Pancreas (tissue), 10 donors: ENCODE measurements around the gene PET100. TPM values are rescaled to one million over a fixed set of nuclear protein-coding genes. Genes with fewer than 3 reads are reported as not detected.

Source experiments
- ATAC-seq, 4 donors: fragments of 200-7000 bp; cut with Tn5 transposase; one replicate each; pipeline versions ENCODE4 v1.8.0 to v1.9.1; 2020; ENCODE audit warnings: mild to moderate bottlenecking in 4 of 4, moderate library complexity in 4 of 4
- DNase-seq, 6 donors: peaks; one replicate each; pipeline ENCODE4 v3.0.0-alpha.2; 2020
- FAIRE-seq: peaks from 2 replicates; lab custom pipeline; 2012; peaks lifted over from hg19 to GRCh38; lab: Jason Lieb, UNC
- H3K27ac ChIP-seq, 4 donors: fragments of 200-600 bp; sonication (generic); 1 replicate in 3 of 4; 2 replicates in 1 of 4; pipeline versions ENCODE4 v1.5.0 to v1.8.0; 2020
- H3K27me3 ChIP-seq, 4 donors: fragments of 200-600 bp; one replicate each; pipeline ENCODE4 v1.8.0; 2021
- H3K36me3 ChIP-seq, 3 donors: fragments of 200-600 bp; sonication (generic) in 1 of 3; one replicate each; pipeline versions ENCODE4 v1.5.0 to v1.8.0; 2020 to 2021
- H3K4me1 ChIP-seq, 3 donors: fragments of 200-600 bp; one replicate each; pipeline ENCODE4 v1.8.0; 2021
- H3K4me3 ChIP-seq, 4 donors: fragments of 200-600 bp; sonication (generic) in 2 of 4; one replicate each; pipeline versions ENCODE4 v1.5.0 to v1.8.0; 2020 to 2021
- H3K9me3 ChIP-seq, 4 donors: fragments of 200-600 bp; one replicate each; pipeline ENCODE4 v1.8.0; 2021
- CTCF ChIP-seq, 4 donors: fragments of 200-600 bp; sonication (generic) in 3 of 4; IDR thresholded peaks; one replicate each; pipeline versions ENCODE4 v1.5.0 to v1.8.0; 2021; ENCODE audit warnings: antibody characterized with exemption in 4 of 4
- WGBS, 2 donors: extraction: QIAGEN DNeasy Blood & Tissue Kit; methylation state at CpG; one replicate each; pipeline ENCODE4 v1.1.7; 2013; 5-methylcytosine and 5-hydroxymethylcytosine counted together
- intact Hi-C, 3 donors: fragments of 100-400 bp; cut with DNase I; formaldehyde crosslinking; loops; one replicate each; pipeline versions ENCODE4 v1.11.1 to v1.14.2; 2022
- polyA plus RNA-seq, 2 donors: library from polyadenylated mRNA; stranded (reverse); fragments of 200-250 nt; gene quantifications; one replicate each; pipeline ENCODE4 v1.2.3, GENCODE V29; 2013
- total RNA-seq, 6 donors: library from RNA; stranded (reverse); fragmentation: NEBNext Ultra II Directional in 4 of 6; extraction: Animal tissue kit (Norgen Biotek cat#: 25700) in 4 of 6; gene quantifications; one replicate each; pipeline versions ENCODE4 v1.2.1 to v1.2.4, GENCODE V29; 2021 to 2023
- donor health status: healthy with polysubstance abuse.
- donor health status: DM: no; HTN: no; CAD: no; lungs with moderate emphysema.
- donor health status: DM: no; HTN: no; CAD: no.
- donor health status: control.
- donor health status: control.
- donor health status: Bipolar disorder and iron deficiency.
- donor health status: DM: yes; HTN: yes; CAD: no.
- donor health status: DM: no; HTN: no; CAD: no.
- donor health status: DM: no; HTN: no; CAD: no.
- donor health status: DM: yes; HTN: yes; CAD: no.

The PET100 gene
- total and polyA plus RNA-seq, 8 donors, result 31.6 to 95.6 (median 50.8) TPM

GRCh38 chr19:7600721-7601120 is 28.9 kb upstream of the PET100 start:
- no peaks in the 10 kb centered on the region for H3K36me3 ChIP-seq
- no peaks in the 10 kb centered on the region for H3K9me3 ChIP-seq
- TF ChIP-seq CTCF (IDR thresholded peaks at IDR 0.05), result no peak
- no peak overlapping the region for H3K27ac ChIP-seq
- intact Hi-C loops, result no loop called here
- no peak overlapping the region for H3K4me3 ChIP-seq
- FAIRE-seq (no peak), ATAC-seq (no peak), DNase-seq (no peak)
- H3K4me1 ChIP-seq, result peaks cover 5 to 13% (median 5%) of the 10 kb centered on the region in 3 donors
- H3K27me3 ChIP-seq, result no peaks in the 10 kb centered on the region

GRCh38 chr19:7602240-7602934 is 27.2 kb upstream of the PET100 start:
- peak overlapping the region in 1 of 4 donors; percentile 38 for H3K27ac ChIP-seq
- intact Hi-C loops, result no loop called here
- FAIRE-seq (no peak), ATAC-seq (peak; percentile 39 to 83 (median 62)), DNase-seq (peak in 5 of 6 donors; percentile 42 to 69 (median 67))
- H3K27me3 ChIP-seq, result no peaks in the 10 kb centered on the region
- peaks cover 3 to 11% (median 5%) of the 10 kb centered on the region in 3 donors for H3K4me1 ChIP-seq
- no peak overlapping the region for H3K4me3 ChIP-seq
- TF ChIP-seq CTCF (IDR thresholded peaks at IDR 0.05), result no peak
- H3K9me3 ChIP-seq, result no peaks in the 10 kb centered on the region
- peaks cover 0 to 5% (median 0%) of the 10 kb centered on the region in 3 donors for H3K36me3 ChIP-seq
- 25 to 33% methylated on average over 15 of the region's 15 CpGs for WGBS, 2 donors

- Histone ChIP-seq H3K36me3 (peaks cover 0 to 6% (median 0%) of the 10 kb centered on the region in 3 donors), H3K27me3 (no peaks in the 10 kb centered on the region), H3K4me1 (peaks cover 0 to 8% (median 5%) of the 10 kb centered on the region in 3 donors), H3K27ac (peak overlapping the region in 1 of 4 donors; percentile 38), H3K4me3 (no peak overlapping the region), H3K9me3 (no peaks in the 10 kb centered on the region)
- intact Hi-C loops, result no loop called here
- TF ChIP-seq CTCF (IDR thresholded peaks at IDR 0.05), result no peak
- 54 to 61% methylated on average over 11 of the region's 11 CpGs for WGBS, 2 donors
- DNase-seq (no peak), ATAC-seq (peak in 3 of 4 donors; percentile 11 to 60 (median 42)), FAIRE-seq (no peak)
Measured at GRCh38 chr19:7602935-7603497, 26.6 kb upstream of the PET100 start.

- no peak for TF ChIP-seq CTCF (IDR thresholded peaks at IDR 0.05)
- H3K9me3 ChIP-seq, result no peaks in the 10 kb centered on the region
- DNase-seq (no peak), FAIRE-seq (no peak), ATAC-seq (no peak)
- H3K36me3 ChIP-seq, result peaks cover 0 to 13% (median 0%) of the 10 kb centered on the region in 3 donors
- WGBS, 2 donors, result 71 to 73% methylated on average over 9 of the region's 9 CpGs
- intact Hi-C loops, result no loop called here
- H3K4me3 ChIP-seq, result no peak overlapping the region
- H3K27me3 ChIP-seq, result no peaks in the 10 kb centered on the region
- H3K27ac ChIP-seq, result no peak overlapping the region
- H3K4me1 ChIP-seq, result peaks cover 0 to 8% (median 5%) of the 10 kb centered on the region in 3 donors
Measured at GRCh38 chr19:7603919-7604318, 25.7 kb upstream of the PET100 start.
